HUES64 (cell line): Measurements from ENCODE around the gene NF1.
A peak's percentile ranks its signal among the peaks of the same experiment; 100 is the strongest.
"Not testable (repeated sequence)": the region's sequence is repeated elsewhere in the genome, so short reads cannot be mapped to it uniquely, and the experiment has no call there.

Experiments used
- H3K27ac ChIP-seq: 2 replicates; pipeline ENCODE4 v1.7.0; 2013; ENCODE audit warnings: low read depth, low read length, inconsistent platforms
- H3K27me3 ChIP-seq: 2 replicates; pipeline ENCODE4 v1.6.1; 2013; ENCODE audit warnings: mild to moderate bottlenecking, low read length; ENCODE audit not compliant: insufficient read depth
- H3K36me3 ChIP-seq: 2 replicates; pipeline ENCODE4 v1.6.1; 2013; ENCODE audit warnings: mild to moderate bottlenecking, low read length; ENCODE audit not compliant: insufficient read depth
- H3K4me1 ChIP-seq: 2 replicates; pipeline ENCODE4 v1.6.1; 2013; ENCODE audit warnings: mild to moderate bottlenecking, low read length, moderate library complexity; ENCODE audit not compliant: insufficient read depth
- H3K4me3 ChIP-seq: 2 replicates; pipeline ENCODE4 v1.5.1; 2013; ENCODE audit warnings: mild to moderate bottlenecking, low read length, moderate library complexity
- H3K9ac ChIP-seq: 2 replicates; pipeline ENCODE4 v1.6.1; 2013; ENCODE audit warnings: mild to moderate bottlenecking, low read depth, low read length
- H3K9me3 ChIP-seq: 2 replicates; pipeline ENCODE4 v1.6.1; 2013; ENCODE audit warnings: low read depth, low read length; ENCODE audit not compliant: insufficient read depth
- WGBS: fragments of 150-250, 120-280 bp; methylation state at CpG from one replicate; pipeline ENCODE4 v1.1.7; 2013; ENCODE audit warnings: missing lambda C conversion rate; 5-methylcytosine and 5-hydroxymethylcytosine counted together

The NF1 gene

GRCh38 chr17:31318851-31319661, 224.3 kb downstream of the NF1 start:
- Histone ChIP-seq H3K27me3 (no peaks in the 10 kb centered on the region), H3K9ac (peak overlapping the region; percentile 28; the same call in 1 of the 2 replicates), H3K4me1 (peaks cover 4% of the 10 kb centered on the region; the same call in 1 of the 2 replicates), H3K36me3 (no peaks in the 10 kb centered on the region), H3K27ac (no peak overlapping the region), H3K9me3 (no peaks in the 10 kb centered on the region), H3K4me3 (no peak overlapping the region)
- WGBS: 89% methylated on average over 4 of the region's 5 CpGs

GRCh38 chr17:31320241-31320640, 225.5 kb downstream of the NF1 start:
- Histone ChIP-seq H3K27me3 (no peaks in the 10 kb centered on the region), H3K4me1 (peaks cover 4% of the 10 kb centered on the region; the same call in 1 of the 2 replicates), H3K36me3 (no peaks in the 10 kb centered on the region), H3K9me3 (no peaks in the 10 kb centered on the region), H3K4me3 (no peak overlapping the region), H3K9ac (no peak overlapping the region), H3K27ac (no peak overlapping the region)
- no CpG with 5 or more reads among the region's 2 CpGs for WGBS

GRCh38 chr17:31320791-31321190, 226.0 kb downstream of the NF1 start:
- Histone ChIP-seq H3K4me3 (no peak overlapping the region), H3K27ac (no peak overlapping the region), H3K9ac (no peak overlapping the region), H3K9me3 (no peaks in the 10 kb centered on the region), H3K4me1 (peaks cover 4% of the 10 kb centered on the region; the same call in 1 of the 2 replicates), H3K27me3 (no peaks in the 10 kb centered on the region), H3K36me3 (peaks cover 3% of the 10 kb centered on the region)
- WGBS: 100% methylated on average over 1 of the region's 1 CpG

GRCh38 chr17:31321481-31321880, 226.7 kb downstream of the NF1 start, which contains the start of gene EVI2A:
TSS of gene EVI2A (minus strand) at chr17:31321622. CDS start at chr17:31319013, 2,609 bp downstream.
- WGBS: 78% methylated on average over 3 of the region's 3 CpGs
- Histone ChIP-seq H3K4me3 (no peak within 1 kb of the TSS), H3K9ac (no peak within 1 kb of the TSS), H3K4me1 (peaks cover 4% of the 10 kb centered on the region; the same call in 1 of the 2 replicates), H3K36me3 (peaks cover 8% of the 10 kb centered on the region), H3K9me3 (no peaks in the 10 kb centered on the region), H3K27me3 (no peaks in the 10 kb centered on the region), H3K27ac (no peak within 1 kb of the TSS)

- Histone ChIP-seq H3K36me3 (peaks cover 9% of the 10 kb centered on the region), H3K9ac (no peak overlapping the region), H3K4me3 (no peak overlapping the region), H3K9me3 (no peaks in the 10 kb centered on the region), H3K4me1 (peaks cover 4% of the 10 kb centered on the region; the same call in 1 of the 2 replicates), H3K27me3 (no peaks in the 10 kb centered on the region), H3K27ac (no peak overlapping the region)
- WGBS: 97% methylated on average over 3 of the region's 4 CpGs
These were observed 227.2 kb downstream of the NF1 start for GRCh38 chr17:31321966-31322365.

- H3K27me3 ChIP-seq: no peaks in the 10 kb centered on the region
- H3K27ac ChIP-seq: no peak overlapping the region
- H3K9ac ChIP-seq: no peak overlapping the region
- H3K9me3 ChIP-seq: no peaks in the 10 kb centered on the region
- peaks cover 4% of the 10 kb centered on the region; the same call in 1 of the 2 replicates for H3K4me1 ChIP-seq
- H3K4me3 ChIP-seq: no peak overlapping the region
- H3K36me3 ChIP-seq: peaks cover 21% of the 10 kb centered on the region
These were observed 228.8 kb downstream of the NF1 start for GRCh38 chr17:31323551-31323950.

- Histone ChIP-seq H3K9ac (no peak overlapping the region), H3K4me1 (no peaks in the 10 kb centered on the region), H3K36me3 (peaks cover 31% of the 10 kb centered on the region), H3K9me3 (no peaks in the 10 kb centered on the region), H3K27me3 (no peaks in the 10 kb centered on the region), H3K27ac (no peak overlapping the region), H3K4me3 (no peak overlapping the region)
- WGBS: 95% methylated on average over 12 of the region's 12 CpGs
These were observed 232.9 kb downstream of the NF1 start for GRCh38 chr17:31327534-31328159.

GRCh38 chr17:31328160-31328535, 233.4 kb downstream of the NF1 start:
- Histone ChIP-seq H3K36me3 (peaks cover 33% of the 10 kb centered on the region), H3K9me3 (no peaks in the 10 kb centered on the region), H3K27ac (no peak overlapping the region), H3K27me3 (no peaks in the 10 kb centered on the region), H3K4me1 (no peaks in the 10 kb centered on the region), H3K4me3 (no peak overlapping the region), H3K9ac (no peak overlapping the region)

GRCh38 chr17:31329221-31329620, 234.4 kb downstream of the NF1 start:
- H3K27ac ChIP-seq: no peak overlapping the region

GRCh38 chr17:31339906-31340661, 245.3 kb downstream of the NF1 start:
- Histone ChIP-seq H3K4me1 (no peaks in the 10 kb centered on the region), H3K27ac (no peak overlapping the region)

More at GRCh38 chr17:31329221-31329620, 234.4 kb downstream of the NF1 start:
- H3K9me3 ChIP-seq: no peaks in the 10 kb centered on the region
- no peaks in the 10 kb centered on the region for H3K4me1 ChIP-seq
- no peak overlapping the region for H3K9ac ChIP-seq
- peaks cover 37% of the 10 kb centered on the region for H3K36me3 ChIP-seq
- H3K27me3 ChIP-seq: no peaks in the 10 kb centered on the region
- no peak overlapping the region for H3K4me3 ChIP-seq

GRCh38 chr17:31345191-31345747, 250.5 kb downstream of the NF1 start:
- peaks cover 33% of the 10 kb centered on the region for H3K36me3 ChIP-seq
- H3K4me1 ChIP-seq, H3K4me3 ChIP-seq, H3K9me3 ChIP-seq, H3K9ac ChIP-seq, H3K27ac ChIP-seq, H3K27me3 ChIP-seq: not testable (repeated sequence)
- 100% methylated on average over 4 of the region's 34 CpGs for WGBS

More at GRCh38 chr17:31339906-31340661, 245.3 kb downstream of the NF1 start:
- 80% methylated on average over 6 of the region's 6 CpGs for WGBS
- Histone ChIP-seq H3K36me3 (peaks cover 49% of the 10 kb centered on the region), H3K4me3 (no peak overlapping the region), H3K9ac (no peak overlapping the region), H3K9me3 (no peaks in the 10 kb centered on the region), H3K27me3 (no peaks in the 10 kb centered on the region)
